B cell (primary cell): ENCODE results near the gene CTRB1.

Experiments used
- EZH2 ChIP-seq: IDR thresholded peaks from 2 replicates; pipeline ENCODE4 v1.6.1; 2012; ENCODE audit warnings: borderline replicate concordance, low read depth, mild to moderate bottlenecking, moderate library complexity, low read length; ENCODE audit not compliant: insufficient read depth, poor library complexity, severe bottlenecking
- TF ChIP-seq, protein P1 (sequence below): fragments of 200-600 bp; IDR thresholded peaks from one replicate; pipeline ENCODE4 v1.8.0; 2022; ENCODE audit warnings: antibody characterized with exemption, mild to moderate bottlenecking

DNA sequence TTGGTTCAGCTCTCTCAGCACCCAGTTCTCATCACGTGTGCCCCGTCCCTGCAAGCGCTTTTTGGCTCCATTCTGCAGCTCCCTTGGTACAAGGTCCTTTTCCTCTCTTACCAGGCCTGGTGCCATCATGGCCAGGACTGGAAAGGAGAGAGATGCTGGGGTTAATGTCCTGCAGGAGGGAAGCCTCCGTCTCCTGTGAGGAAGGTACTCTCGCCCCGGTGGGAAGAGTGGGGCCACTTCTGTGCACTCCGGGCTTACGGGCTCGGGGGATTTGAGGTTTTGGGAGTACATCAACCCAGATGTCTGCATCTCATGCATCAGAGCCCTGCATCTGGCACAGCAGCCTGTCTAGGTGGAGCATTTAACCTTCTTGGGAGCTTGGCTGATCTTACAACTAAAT is 22.0 kb upstream of the CTRB1 start:
- TF ChIP-seq, protein P1, sequence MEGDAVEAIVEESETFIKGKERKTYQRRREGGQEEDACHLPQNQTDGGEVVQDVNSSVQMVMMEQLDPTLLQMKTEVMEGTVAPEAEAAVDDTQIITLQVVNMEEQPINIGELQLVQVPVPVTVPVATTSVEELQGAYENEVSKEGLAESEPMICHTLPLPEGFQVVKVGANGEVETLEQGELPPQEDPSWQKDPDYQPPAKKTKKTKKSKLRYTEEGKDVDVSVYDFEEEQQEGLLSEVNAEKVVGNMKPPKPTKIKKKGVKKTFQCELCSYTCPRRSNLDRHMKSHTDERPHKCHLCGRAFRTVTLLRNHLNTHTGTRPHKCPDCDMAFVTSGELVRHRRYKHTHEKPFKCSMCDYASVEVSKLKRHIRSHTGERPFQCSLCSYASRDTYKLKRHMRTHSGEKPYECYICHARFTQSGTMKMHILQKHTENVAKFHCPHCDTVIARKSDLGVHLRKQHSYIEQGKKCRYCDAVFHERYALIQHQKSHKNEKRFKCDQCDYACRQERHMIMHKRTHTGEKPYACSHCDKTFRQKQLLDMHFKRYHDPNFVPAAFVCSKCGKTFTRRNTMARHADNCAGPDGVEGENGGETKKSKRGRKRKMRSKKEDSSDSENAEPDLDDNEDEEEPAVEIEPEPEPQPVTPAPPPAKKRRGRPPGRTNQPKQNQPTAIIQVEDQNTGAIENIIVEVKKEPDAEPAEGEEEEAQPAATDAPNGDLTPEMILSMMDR: no peak
- TF ChIP-seq EZH2: no peak
